Peyer's patch (tissue), 4 donors: ENCODE data around the gene IQGAP2. TPM values are rescaled to one million over a fixed set of nuclear protein-coding genes. Genes with fewer than 3 reads are reported as not detected.

Experiments
- DNase-seq, 3 donors: peaks; one replicate each; pipeline ENCODE4 v3.0.0-alpha.2; 2017 to 2019
- H3K27ac ChIP-seq, 4 donors: fragments of 200-600 bp; sonication (generic); one replicate each; pipeline ENCODE4 v1.5.1; 2016 to 2019
- H3K27me3 ChIP-seq, 2 donors: fragments of 200-600 bp; sonication (generic); one replicate each; pipeline ENCODE4 v1.5.1; 2019
- H3K36me3 ChIP-seq, 3 donors: fragments of 200-600 bp; sonication (generic); one replicate each; pipeline ENCODE4 v1.5.1; 2016 to 2019
- H3K4me1 ChIP-seq, 4 donors: fragments of 200-600 bp; sonication (generic); one replicate each; pipeline ENCODE4 v1.5.1; 2016 to 2019
- H3K4me3 ChIP-seq, 4 donors: fragments of 200-600 bp; sonication (generic); 1 replicate in 3 of 4; 2 replicates in 1 of 4; pipeline ENCODE4 v1.5.1; 2016 to 2019; ENCODE audit warnings: mild to moderate bottlenecking in 1 of 4
- H3K9me3 ChIP-seq, 4 donors: fragments of 200-600 bp; sonication (generic); one replicate each; pipeline ENCODE4 v1.5.1; 2016 to 2019; ENCODE audit warnings: mild to moderate bottlenecking in 1 of 4
- CTCF ChIP-seq, 6 experiments: fragments of 450-650 bp in 4 of 6; fragments of 200-600 bp in 2 of 6; sonication (generic) in 1 of 6; IDR thresholded peaks; one replicate each; pipeline ENCODE4 v1.5.1; 2017 to 2019; ENCODE audit warnings: antibody characterized with exemption in 6 of 6, mild to moderate bottlenecking in 3 of 6, moderate library complexity in 1 of 6
- POLR2A ChIP-seq, 2 donors: fragments of 450-650 bp; IDR thresholded peaks; one replicate each; pipeline ENCODE4 v1.5.1; 2017; ENCODE audit warnings: antibody characterized with exemption in 2 of 2, mild to moderate bottlenecking in 2 of 2, moderate library complexity in 2 of 2
- total RNA-seq, 4 donors: library from RNA; depleted of rRNA; stranded (reverse); fragments of >200 nt; gene quantifications; one replicate each; pipeline ENCODE4 v1.1.0, GENCODE V29; 2016

Gene IQGAP2
- total RNA-seq, 4 donors from 2014 or later: 58.6 to 110 (median 84.7) TPM

GRCh38 chr5:76483881-76484280, 80.8 kb downstream of the IQGAP2 start:
- no peak for DNase-seq
- peak overlapping the region in 1 of 4 donors; percentile 4 for H3K27ac ChIP-seq
- no peaks in the 10 kb centered on the region for H3K36me3 ChIP-seq
- no peak overlapping the region for H3K4me3 ChIP-seq
- H3K27me3 ChIP-seq: no peaks in the 10 kb centered on the region
- H3K9me3 ChIP-seq: no peaks in the 10 kb centered on the region
- no peak for TF ChIP-seq CTCF (IDR thresholded peaks at IDR 0.05)
- TF ChIP-seq POLR2A (IDR thresholded peaks at IDR 0.05): no peak
- peaks cover 0 to 48% (median 5%) of the 10 kb centered on the region in 4 donors for H3K4me1 ChIP-seq

GRCh38 chr5:76485511-76485910, 82.4 kb downstream of the IQGAP2 start:
- Histone ChIP-seq H3K9me3 (no peaks in the 10 kb centered on the region), H3K4me1 (peaks cover 0 to 34% (median 3%) of the 10 kb centered on the region in 4 donors), H3K36me3 (no peaks in the 10 kb centered on the region), H3K27me3 (no peaks in the 10 kb centered on the region), H3K27ac (no peak overlapping the region), H3K4me3 (no peak overlapping the region)
- DNase-seq: no peak
- TF ChIP-seq CTCF (IDR thresholded peaks at IDR 0.05): no peak
- TF ChIP-seq POLR2A (IDR thresholded peaks at IDR 0.05): no peak

- no peak for TF ChIP-seq CTCF (IDR thresholded peaks at IDR 0.05)
- no peak for TF ChIP-seq POLR2A (IDR thresholded peaks at IDR 0.05)
- H3K4me1 ChIP-seq: peaks cover 0 to 30% (median 3%) of the 10 kb centered on the region in 4 donors
- no peaks in the 10 kb centered on the region for H3K9me3 ChIP-seq
- H3K27me3 ChIP-seq: no peaks in the 10 kb centered on the region
- DNase-seq: no peak
- no peak overlapping the region for H3K27ac ChIP-seq
- H3K4me3 ChIP-seq: no peak overlapping the region
- H3K36me3 ChIP-seq: no peaks in the 10 kb centered on the region
Observed at GRCh38 chr5:76487386-76487785, 84.3 kb downstream of the IQGAP2 start.

GRCh38 chr5:76487821-76488220, 84.7 kb downstream of the IQGAP2 start:
- DNase-seq: no peak
- Histone ChIP-seq H3K9me3 (no peaks in the 10 kb centered on the region), H3K4me3 (no peak overlapping the region), H3K36me3 (no peaks in the 10 kb centered on the region), H3K27ac (no peak overlapping the region), H3K27me3 (no peaks in the 10 kb centered on the region), H3K4me1 (peaks cover 0 to 25% (median 2%) of the 10 kb centered on the region in 4 donors)
- TF ChIP-seq POLR2A (IDR thresholded peaks at IDR 0.05) (no peak), CTCF (IDR thresholded peaks at IDR 0.05) (no peak)

GRCh38 chr5:76488969-76489368, 85.9 kb downstream of the IQGAP2 start:
- H3K4me3 ChIP-seq: no peak overlapping the region
- H3K27ac ChIP-seq: no peak overlapping the region
- no peaks in the 10 kb centered on the region for H3K9me3 ChIP-seq
- H3K36me3 ChIP-seq: no peaks in the 10 kb centered on the region
- no peak for DNase-seq
- no peaks in the 10 kb centered on the region for H3K27me3 ChIP-seq
- no peak for TF ChIP-seq CTCF (IDR thresholded peaks at IDR 0.05)
- no peak for TF ChIP-seq POLR2A (IDR thresholded peaks at IDR 0.05)
- H3K4me1 ChIP-seq: peaks cover 0 to 14% (median 2%) of the 10 kb centered on the region in 4 donors
